A673 (cell line): ENCODE data around the gene SLC3A2. TPM values are rescaled to one million over a fixed set of nuclear protein-coding genes. Genes with fewer than 3 reads are reported as not detected.

ENCODE experiments used
- BruUV-seq: library from RNA; stranded (reverse); fragments of 400-500 nt; replicated peaks from 2 replicates; lab custom pipeline; 2021; lab: Mats Ljungman, UMichigan
- CTCF ChIA-PET: fragments of 300-600 bp; sonication (Branson Sonifier 250); formaldehyde crosslinking; loops from one replicate; lab custom pipeline; 2022; ENCODE audit warnings: antibody characterized with exemption; lab: Charles Lee
- POLR2A ChIA-PET: fragments of 300-600 bp; sonication (Branson Sonifier 250); formaldehyde crosslinking; loops from one replicate; lab custom pipeline; 2022; ENCODE audit warnings: antibody characterized with exemption; ENCODE audit not compliant: low non-redundant PET; lab: Charles Lee
- DNase-seq: peaks from one replicate; pipeline ENCODE4 v3.0.0-alpha.2; 2015; ENCODE audit warnings: low spot score
- H3K27ac ChIP-seq: fragments of 200-600 bp; sonication (generic); 2 replicates; pipeline ENCODE4 v1.5.1; 2016; ENCODE audit warnings: mixed run types, low read depth, mild to moderate bottlenecking, mixed read lengths, antibody characterized with exemption, low read length; ENCODE audit not compliant: poor library complexity, severe bottlenecking
- H3K27me3 ChIP-seq: fragments of 200-600 bp; sonication (generic); replicated peaks from 2 replicates; pipeline ENCODE4 v1.6.1; 2017; ENCODE audit warnings: mixed run types, low read depth, mild to moderate bottlenecking, mixed read lengths, antibody characterized with exemption, low read length; ENCODE audit not compliant: insufficient read depth, poor library complexity
- H3K36me3 ChIP-seq: fragments of 200-600 bp; sonication (generic); 2 replicates; pipeline ENCODE4 v1.6.1; 2016; ENCODE audit warnings: mixed run types, mild to moderate bottlenecking, mixed read lengths, antibody characterized with exemption, low read length; ENCODE audit not compliant: insufficient read depth, poor library complexity, severe bottlenecking
- H3K4me1 ChIP-seq: fragments of 200-600 bp; sonication (generic); 2 replicates; pipeline ENCODE4 v1.6.1; 2017; ENCODE audit warnings: mixed run types, mild to moderate bottlenecking, mixed read lengths, antibody characterized with exemption, low read length; ENCODE audit not compliant: insufficient read depth, poor library complexity, severe bottlenecking
- H3K4me3 ChIP-seq: fragments of 200-600 bp; sonication (generic); 2 replicates; pipeline ENCODE4 v1.5.1; 2016; ENCODE audit warnings: low read depth, mixed run types, mild to moderate bottlenecking, mixed read lengths, low read length; ENCODE audit not compliant: poor library complexity, severe bottlenecking
- H3K9me3 ChIP-seq: fragments of 200-600 bp; sonication (generic); 2 replicates; pipeline ENCODE4 v1.6.1; 2016; ENCODE audit warnings: mixed run types, low read depth, mild to moderate bottlenecking, mixed read lengths, antibody characterized with exemption, low read length; ENCODE audit not compliant: poor library complexity, severe bottlenecking
- CTCF ChIP-seq: fragments of 300-800, 200-600 bp; sonication (generic); conservative IDR thresholded peaks from 2 replicates; pipeline ENCODE4 v1.5.1; 2017; ENCODE audit warnings: low read depth, mild to moderate bottlenecking, antibody characterized with exemption, low read length, moderate library complexity, mixed read lengths
- EZH2 ChIP-seq: fragments of 200-600 bp; sonication (generic); IDR thresholded peaks from 2 replicates; pipeline ENCODE4 v1.6.1; 2017; ENCODE audit warnings: borderline replicate concordance, low read depth, mild to moderate bottlenecking, mixed read lengths, antibody characterized with exemption, low read length; ENCODE audit not compliant: poor library complexity, severe bottlenecking
- intact Hi-C: fragments of 100-400 bp; cut with micrococcal nuclease; formaldehyde crosslinking; loops from one replicate; pipeline ENCODE4 v1.10.0; 2022; ENCODE audit not compliant: unreplicated experiment
- total RNA-seq: library from RNA; stranded (reverse); gene quantifications from 2 replicates; pipeline ENCODE4 v1.2.3, GENCODE V29; 2021

Gene SLC3A2
- total RNA-seq, 1 experiment from 2014 or later: 511 TPM

- no TSS peak for BruUV-seq
- CTCF ChIA-PET: no interaction called here
- intact Hi-C loops: loop anchor here (10.0 kb wide), 1 partner anchor 259 kb away; the partner anchor contains the start of gene TUT1
Observed at GRCh38 chr11:62853279-62853965, 27.3 kb upstream of the SLC3A2 start.

GRCh38 chr11:62854013-62854824 is 26.5 kb upstream of the SLC3A2 start:
- TF ChIP-seq CTCF (no peak), EZH2 (no peak)
- DNase-seq: no peak
- Histone ChIP-seq H3K27ac (peak overlapping the region; percentile 92), H3K4me1 (peaks cover 8% of the 10 kb centered on the region), H3K9me3 (no peaks in the 10 kb centered on the region), H3K4me3 (peak overlapping the region; percentile 70), H3K27me3 (no peaks in the 10 kb centered on the region), H3K36me3 (peaks cover 42% of the 10 kb centered on the region)
- CTCF ChIA-PET: no interaction called here
- BruUV-seq: no TSS peak
- POLR2A ChIA-PET: interaction anchor here (0.6 to 3.6 kb wide), 5 partner anchors 13 to 501 kb away, joined by 3 to 27 read pairs (median 5); partner anchors contain the start of genes HNRNPUL2 and STX5
- intact Hi-C loops: loop anchor here (10.0 kb wide), 1 partner anchor 259 kb away; the partner anchor contains the start of gene TUT1

More at GRCh38 chr11:62853279-62853965, 27.3 kb upstream of the SLC3A2 start:
- peaks cover 8% of the 10 kb centered on the region for H3K4me1 ChIP-seq
- POLR2A ChIA-PET: interaction anchor here (0.6 to 3.6 kb wide), 4 partner anchors 12 to 500 kb away, joined by 5 to 27 read pairs (median 7); partner anchors contain the start of gene HNRNPUL2
- no peaks in the 10 kb centered on the region for H3K27me3 ChIP-seq
- peak overlapping the region; percentile 70 for H3K4me3 ChIP-seq
- DNase-seq: no peak
- H3K27ac ChIP-seq: peak overlapping the region; percentile 92
- H3K9me3 ChIP-seq: no peaks in the 10 kb centered on the region
- peaks cover 42% of the 10 kb centered on the region for H3K36me3 ChIP-seq
- no peak for TF ChIP-seq EZH2
- no peak for TF ChIP-seq CTCF

GRCh38 chr11:62854825-62855570 is 25.7 kb upstream of the SLC3A2 start:
- peaks cover 42% of the 10 kb centered on the region for H3K36me3 ChIP-seq
- POLR2A ChIA-PET: interaction anchor here (0.5 to 3.6 kb wide), 7 partner anchors 12 to 69 kb away, joined by 3 to 27 read pairs (median 5); partner anchors contain the start of genes SLC3A2 and STX5
- intact Hi-C loops: loop anchor here (5.0 to 10.0 kb wide), 2 partner anchors 123 to 260 kb away; partner anchors contain the start of gene TUT1
- H3K27ac ChIP-seq: peak overlapping the region; percentile 92
- DNase-seq: no peak
- CTCF ChIA-PET: no interaction called here
- BruUV-seq: TSS peak; percentile 57
- H3K4me1 ChIP-seq: peaks cover 8% of the 10 kb centered on the region
- H3K27me3 ChIP-seq: no peaks in the 10 kb centered on the region
- H3K4me3 ChIP-seq: peak overlapping the region; percentile 70
- TF ChIP-seq EZH2: no peak
- TF ChIP-seq CTCF: no peak
- no peaks in the 10 kb centered on the region for H3K9me3 ChIP-seq
